Measurements from ENCODE around the gene CYP11A1. TPM values are rescaled to one million over a fixed set of nuclear protein-coding genes. Genes with fewer than 3 reads are reported as not detected.

The CYP11A1 gene
- total and polyA plus RNA-seq, 10 of the 15 experiments (the other 5 are each of a cell fraction or from before 2014, with no cell fraction given), result 0.11 to 1.2 (median 0.23) TPM; not detected in 5

GRCh38 chr15:74392902-74393301, 25.5 kb upstream of the CYP11A1 start:
- no peak for ATAC-seq
- SMC1A ChIA-PET (ENCODE audit: uncharacterized antibody, unreplicated experiment), result interaction anchor here (0.8 to 12.5 kb wide), 5 partner anchors 9 to 42 kb away, joined by 3 to 336 read pairs (median 48); no protein-coding TSS in a partner anchor
- CTCF ChIA-PET, result interaction anchor here (15.7 kb wide), 1 partner anchor 10 kb away, joined by 226 read pairs; no protein-coding TSS in a partner anchor

GRCh38 chr15:74392451-74392830, 25.0 kb upstream of the CYP11A1 start:
- Histone ChIP-seq H3K27ac (ENCODE audit: control insufficient read depth, insufficient read depth) (peak overlapping the region; percentile 100), H3K9ac (ENCODE audit: control insufficient read depth, insufficient read depth, low read length) (peak overlapping the region; percentile 30; the same call in 1 of the 2 replicates), H3K4me1 (ENCODE audit: control insufficient read depth, insufficient read depth, low read length) (peaks cover 77% of the 10 kb centered on the region), H3K36me3 (ENCODE audit: control insufficient read depth in 2 of 2, insufficient read depth in 2 of 2, low read length in 1 of 2) (no peaks in the 10 kb centered on the region), H3K27me3 (replicated peaks in 1 of 2; ENCODE audit: control insufficient read depth in 2 of 2, insufficient read depth in 2 of 2, low read length in 1 of 2) (no peaks in the 10 kb centered on the region), H4K20me1 (ENCODE audit: control insufficient read depth, insufficient read depth) (no peaks in the 10 kb centered on the region), H3K4me2 (ENCODE audit: control insufficient read depth, insufficient read depth) (peak overlapping the region; percentile 6), H3K79me2 (ENCODE audit: control insufficient read depth, insufficient read depth, low read length) (peaks cover 35% of the 10 kb centered on the region), H3K9me3 (replicated peaks; ENCODE audit: control insufficient read depth, insufficient read depth, low read length) (no peaks in the 10 kb centered on the region), H3K4me3 (no peak overlapping the region), H2AFZ (ENCODE audit: control insufficient read depth, low read depth, low read length) (no peak overlapping the region)
- TF ChIP-seq TBL1XR1 (IDR thresholded peaks at IDR 0.05; ENCODE audit: low read depth, low read length) (no peak), NR2F1 (conservative IDR thresholded peaks at IDR 0.05) (no peak), BCL3 (IDR thresholded peaks at IDR 0.05; ENCODE audit: borderline replicate concordance, insufficient read depth, low read depth, low read length, poor library complexity, severe bottlenecking) (no peak), EP300 (IDR thresholded peaks at IDR 0.05; ENCODE audit: borderline replicate concordance in 1 of 2, control insufficient read depth in 1 of 2, low read depth in 2 of 2, low read length in 2 of 2) (no peak), KLF5 (IDR thresholded peaks at IDR 0.05; ENCODE audit: partially characterized antibody) (no peak), ZNF207 (IDR thresholded peaks at IDR 0.05; ENCODE audit: borderline replicate concordance) (no peak), CREM (IDR thresholded peaks at IDR 0.05; ENCODE audit: low read depth) (no peak), MYB (IDR thresholded peaks at IDR 0.05; ENCODE audit: borderline replicate concordance, low read depth, low read length) (no peak), FOXM1 (IDR thresholded peaks at IDR 0.05; ENCODE audit: low read depth, low read length) (no peak), BACH1 (IDR thresholded peaks at IDR 0.05; ENCODE audit: borderline replicate concordance) (no peak)
- ATAC-seq, result no peak
- SMC1A ChIA-PET (ENCODE audit: uncharacterized antibody, unreplicated experiment), result interaction anchor here (5.4 to 12.5 kb wide), 2 partner anchors 8 to 12 kb away, joined by 48 to 336 read pairs; no protein-coding TSS in a partner anchor
- in situ Hi-C loops (cut with MboI), result no loop called here
- POLR2A ChIA-PET, result interaction anchor here (1.1 to 6.2 kb wide), 5 partner anchors 8 to 222 kb away, joined by 3 to 171 read pairs (median 48); partner anchors contain the start of gene SEMA7A
- no TSS peak for BruUV-seq (replicated peaks)
- RAD21 ChIA-PET (ENCODE audit: unreplicated experiment), result interaction anchor here (4.8 to 20.3 kb wide), 3 partner anchors 8 to 36 kb away, joined by 31 to 496 read pairs (median 145); partner anchors contain the start of gene SEMA7A
- intact Hi-C loops (cut with micrococcal nuclease; ENCODE audit: unreplicated experiment), result loop anchor here (10.0 kb wide), 1 partner anchor 742 kb away; no protein-coding TSS in a partner anchor
- WGBS (ENCODE audit: insufficient coverage, insufficient replicate concordance, low lambda C conversion rate, missing lambda C conversion rate), result 71% methylated on average over 3 of the region's 8 CpGs
- DNase-seq (ENCODE audit: low read depth, low spot score), result no peak
- no peak for FAIRE-seq
- CTCF ChIA-PET, result interaction anchor here (15.7 kb wide), 1 partner anchor 9 kb away, joined by 226 read pairs; no protein-coding TSS in a partner anchor

More at GRCh38 chr15:74392902-74393301, 25.5 kb upstream of the CYP11A1 start:
- no peak for TF ChIP-seq GABPA (IDR thresholded peaks at IDR 0.05; ENCODE audit: low read depth)
- no peak for TF ChIP-seq ZNF207 (IDR thresholded peaks at IDR 0.05; ENCODE audit: borderline replicate concordance)
- TF ChIP-seq IRF4 (IDR thresholded peaks at IDR 0.05; ENCODE audit: low read depth, low read length), result no peak
- WGBS (ENCODE audit: insufficient coverage, insufficient replicate concordance, low lambda C conversion rate, missing lambda C conversion rate), result 82% methylated on average over 7 of the region's 7 CpGs
- Histone ChIP-seq H3K27me3 (replicated peaks in 1 of 2; ENCODE audit: control insufficient read depth in 2 of 2, insufficient read depth in 2 of 2, low read length in 1 of 2) (no peaks in the 10 kb centered on the region), H3K4me3 (no peak overlapping the region), H3K9me3 (replicated peaks; ENCODE audit: control insufficient read depth, insufficient read depth, low read length) (no peaks in the 10 kb centered on the region), H3K4me1 (ENCODE audit: control insufficient read depth, insufficient read depth, low read length) (peaks cover 77% of the 10 kb centered on the region), H3K4me2 (ENCODE audit: control insufficient read depth, insufficient read depth) (no peak overlapping the region; the same call in 1 of the 2 replicates), H2AFZ (ENCODE audit: control insufficient read depth, low read depth, low read length) (no peak overlapping the region), H3K36me3 (ENCODE audit: control insufficient read depth in 2 of 2, insufficient read depth in 2 of 2, low read length in 1 of 2) (no peaks in the 10 kb centered on the region), H3K79me2 (ENCODE audit: control insufficient read depth, insufficient read depth, low read length) (peaks cover 39% of the 10 kb centered on the region), H3K9ac (ENCODE audit: control insufficient read depth, insufficient read depth, low read length) (no peak overlapping the region; the same call in 1 of the 2 replicates), H4K20me1 (ENCODE audit: control insufficient read depth, insufficient read depth) (no peaks in the 10 kb centered on the region), H3K27ac (ENCODE audit: control insufficient read depth, insufficient read depth) (peak overlapping the region; percentile 100)
- BruUV-seq (replicated peaks), result no TSS peak
- FAIRE-seq (no peak), DNase-seq (ENCODE audit: low read depth, low spot score) (no peak)
- RAD21 ChIA-PET (ENCODE audit: unreplicated experiment), result interaction anchor here (4.8 to 20.3 kb wide), 3 partner anchors 9 to 35 kb away, joined by 31 to 496 read pairs (median 145); partner anchors contain the start of gene SEMA7A
- POLR2A ChIA-PET, result interaction anchor here (1.1 to 6.2 kb wide), 6 partner anchors 9 to 222 kb away, joined by 3 to 171 read pairs (median 26); partner anchors contain the start of genes ARID3B and SEMA7A
- intact Hi-C loops (cut with micrococcal nuclease; ENCODE audit: unreplicated experiment), result loop anchor here (10.0 kb wide), 1 partner anchor 742 kb away; no protein-coding TSS in a partner anchor
- in situ Hi-C loops (cut with MboI), result no loop called here
